IPS DF 19.7 (cell line): ENCODE results near the gene CPHXL2.

Experiments used
- DNase-seq: peaks from one replicate; pipeline ENCODE4 v3.0.0-alpha.2; 2013; ENCODE audit warnings: low read depth, low spot score

Gene CPHXL2

DNA sequence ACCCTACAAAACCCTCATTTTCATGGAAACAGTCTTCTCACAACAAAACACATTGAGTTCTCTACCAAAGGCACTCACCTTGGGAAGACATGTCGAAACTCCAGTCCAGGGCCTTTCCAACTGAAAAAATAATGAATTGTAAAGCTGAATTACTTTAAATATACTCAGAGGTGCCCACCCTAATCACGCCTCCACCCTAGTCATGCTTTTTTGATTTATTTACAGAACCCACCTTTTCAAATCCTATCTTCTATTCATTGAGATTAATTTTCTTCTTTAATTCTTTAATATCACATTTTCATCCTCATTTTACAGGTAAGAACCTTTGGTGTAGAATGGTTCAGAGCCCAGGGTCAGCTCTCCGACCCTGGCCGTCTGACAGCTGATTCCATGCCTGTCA lies at the start of gene CPHXL2:
CPHXL2 (minus strand) TSS at position 101 of the 400 bp plus-strand sequence; CDS start at position 91, 10 bp downstream.
- DNase-seq = no peak

- DNase-seq = no peak
Measured at GRCh38 chr16:75726390-75726789, 49.6 kb upstream of the CPHXL2 start, which contains the start of gene CPHXL. CPHXL (minus strand) TSS chr16:75726490; CDS start chr16:75726442, 48 bp downstream.

DNA sequence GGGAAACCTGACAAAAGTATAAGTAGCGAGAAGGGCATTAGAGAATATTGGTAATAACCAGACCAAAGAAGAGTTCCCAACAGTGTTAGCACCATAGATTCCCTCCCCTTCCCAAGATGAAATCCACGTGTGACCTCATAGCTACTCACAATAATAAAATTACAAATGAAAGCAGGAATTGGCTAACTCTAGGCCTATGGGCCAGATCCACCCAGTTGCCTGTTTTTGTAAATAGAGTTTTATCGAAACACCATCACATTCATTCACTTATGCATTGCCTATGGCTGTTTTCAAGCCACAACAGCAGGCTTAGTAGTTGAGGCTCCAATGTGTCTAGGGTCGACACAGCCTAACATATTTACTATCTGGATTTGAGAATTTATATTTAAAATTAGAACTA lies 41.6 kb upstream of the CPHXL2 start:
- DNase-seq = no peak

DNA sequence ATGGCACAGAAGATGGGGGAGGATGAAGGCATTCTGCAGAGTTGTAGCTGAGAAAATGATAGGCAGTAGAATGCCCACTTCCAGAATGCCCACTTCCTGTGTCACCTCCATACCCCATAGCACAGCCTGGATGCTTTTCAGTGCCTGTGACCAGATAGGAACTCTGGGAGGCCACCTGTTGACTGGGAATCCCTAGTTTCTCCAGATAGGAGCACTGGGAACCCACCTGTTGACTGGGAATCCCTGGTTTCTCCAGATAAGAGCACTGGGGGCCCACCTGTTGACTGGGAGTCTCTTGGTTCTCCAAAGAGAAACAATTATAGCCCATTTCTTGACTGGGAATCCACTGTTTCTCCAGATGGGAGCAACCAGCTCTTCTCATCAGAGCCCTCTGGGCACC lies 37.9 kb upstream of the CPHXL2 start:
- no peak for DNase-seq

DNA sequence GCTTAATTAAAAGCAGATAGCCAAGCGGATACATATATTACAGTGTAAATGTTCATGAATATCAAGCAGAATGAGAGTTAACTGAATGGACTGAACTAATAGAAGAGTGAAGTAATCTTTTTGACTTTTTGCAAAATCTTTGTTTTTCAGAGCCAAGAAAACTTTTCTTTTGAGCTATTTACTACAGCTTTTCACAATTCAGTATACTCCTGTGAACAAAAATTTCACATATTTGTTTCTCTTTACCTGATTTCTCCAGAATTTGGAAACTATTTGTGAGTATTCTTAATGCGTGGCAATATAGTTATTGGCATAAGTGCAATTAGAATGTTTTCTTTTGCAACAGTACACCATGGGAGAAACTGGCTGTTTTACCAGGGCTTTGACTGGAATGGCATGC lies 33.5 kb upstream of the CPHXL2 start:
- DNase-seq = no peak

DNA sequence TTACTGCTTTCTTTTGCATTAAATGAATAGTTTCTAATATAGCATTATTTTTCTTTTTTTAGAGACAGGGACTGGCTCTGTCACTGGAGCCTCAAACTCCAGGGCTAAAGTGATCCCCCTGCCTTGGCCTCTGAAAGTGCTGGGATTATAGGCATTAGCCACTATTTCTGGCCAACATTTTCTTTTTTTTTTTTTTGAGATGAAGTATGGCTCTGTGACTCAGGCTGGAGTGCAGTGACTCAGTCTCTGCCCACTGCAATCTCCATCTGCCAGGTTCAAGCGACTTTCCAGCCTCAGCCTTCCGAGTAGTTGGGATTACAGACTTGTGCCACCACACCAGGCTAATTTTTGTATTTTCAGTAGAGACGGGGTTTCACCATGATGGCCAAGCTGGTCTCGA lies 26.5 kb upstream of the CPHXL2 start:
- DNase-seq = no peak

DNA sequence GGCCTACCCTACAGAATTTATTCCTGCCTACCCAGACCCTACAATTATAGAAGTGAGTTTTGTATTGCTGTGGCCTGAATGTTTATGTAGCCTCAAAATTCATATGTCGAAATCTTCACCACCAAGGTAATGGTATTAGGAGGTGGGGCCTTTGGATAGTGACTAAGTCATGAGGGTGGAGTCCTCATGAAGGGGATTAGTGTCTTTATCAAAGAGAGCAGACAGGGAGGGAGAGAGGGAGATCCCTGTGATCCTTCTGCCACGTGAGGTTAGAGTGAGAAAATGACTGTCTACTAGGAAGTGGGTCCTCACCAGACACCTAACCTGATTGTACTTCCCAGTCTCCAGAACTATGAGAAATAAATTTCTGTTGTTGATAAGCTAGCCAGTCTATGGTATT lies 25.4 kb upstream of the CPHXL2 start:
- no peak for DNase-seq

- DNase-seq = no peak
Measured at GRCh38 chr16:75701361-75701760, 24.6 kb upstream of the CPHXL2 start, which contains the start of gene DUXB. DUXB (minus strand) TSS chr16:75701461; CDS start chr16:75701418, 43 bp downstream.

- no peak for DNase-seq
Measured at GRCh38 chr16:75697571-75697970, 20.8 kb upstream of the CPHXL2 start.

GRCh38 chr16:75695708-75696107 lies 18.9 kb upstream of the CPHXL2 start:
- peak; percentile 15 for DNase-seq

- no peak for DNase-seq
Measured at GRCh38 chr16:75687361-75687760, 10.6 kb upstream of the CPHXL2 start.

DNA sequence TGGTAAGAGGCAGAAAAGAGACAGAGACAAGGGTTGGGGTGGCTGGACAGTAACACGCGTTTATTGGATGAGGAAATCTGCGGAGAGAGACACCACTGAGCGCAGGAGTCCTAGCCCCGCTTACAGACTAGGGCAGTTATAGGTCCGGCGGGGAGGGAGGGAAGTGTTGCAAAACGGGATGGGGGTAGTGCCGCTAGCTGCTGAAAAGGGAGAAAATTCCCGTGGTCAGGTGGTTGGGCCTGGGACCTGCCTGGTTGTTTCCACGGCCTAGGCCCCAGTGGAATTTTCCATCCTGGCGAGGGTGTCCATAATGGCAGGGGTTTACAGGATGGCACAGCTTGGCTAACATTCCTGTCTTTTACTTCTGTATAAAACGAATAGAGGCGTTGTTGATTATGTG lies 5.5 kb upstream of the CPHXL2 start:
- no peak for DNase-seq

DNA sequence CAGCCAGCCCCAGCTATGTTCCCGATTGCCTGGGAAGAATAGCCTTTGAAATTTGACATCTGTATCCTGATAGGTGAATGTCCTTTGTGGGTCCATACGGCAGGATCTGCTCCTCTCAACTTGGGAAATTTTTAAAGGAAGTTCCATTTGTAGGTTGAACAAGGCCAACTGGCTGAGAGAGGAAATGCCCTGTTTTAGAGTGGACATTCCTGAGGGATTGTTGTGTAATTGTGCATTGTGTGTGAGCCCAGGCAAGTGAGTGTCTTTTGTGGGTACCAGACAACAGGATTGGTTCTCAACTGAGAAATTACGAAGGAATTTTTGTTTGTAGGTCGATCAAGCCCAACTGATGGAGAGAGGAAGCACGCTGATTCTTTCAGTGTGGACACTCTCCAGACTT lies 2.6 kb upstream of the CPHXL2 start:
- DNase-seq = no peak

GRCh38 chr16:75667503-75667902 lies 9.3 kb downstream of the CPHXL2 start:
- DNase-seq = no peak

DNA sequence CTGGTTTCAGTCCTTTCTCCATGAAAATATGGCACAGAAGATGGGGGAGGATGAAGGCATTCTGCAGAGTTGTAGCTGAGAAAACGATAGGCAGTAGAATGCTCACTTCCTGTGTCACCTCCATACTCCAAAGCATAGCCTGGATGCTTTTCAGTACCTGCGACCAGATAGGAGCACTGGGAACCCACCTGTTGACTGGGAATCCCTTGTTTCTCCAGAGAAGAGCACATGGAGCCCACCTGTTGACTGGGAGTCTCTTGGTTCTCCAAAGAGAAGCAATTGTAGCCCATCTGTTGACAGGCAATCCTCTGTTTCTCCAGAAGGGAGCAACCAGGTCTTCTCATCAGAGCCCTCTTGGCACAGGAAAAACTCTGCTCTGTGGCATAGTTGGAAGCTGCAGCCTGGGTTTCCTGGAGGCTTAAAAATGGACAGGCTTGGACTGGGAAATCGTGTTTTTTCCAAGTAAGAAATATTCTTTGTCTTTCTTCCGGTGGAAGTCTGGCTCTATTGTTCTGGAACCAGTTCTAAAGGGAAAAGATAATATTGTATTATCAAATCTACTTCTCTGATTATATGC lies 16.0 kb downstream of the CPHXL2 start:
- DNase-seq = no peak

GRCh38 chr16:75660321-75660720 lies 16.5 kb downstream of the CPHXL2 start:
- DNase-seq = no peak

DNA sequence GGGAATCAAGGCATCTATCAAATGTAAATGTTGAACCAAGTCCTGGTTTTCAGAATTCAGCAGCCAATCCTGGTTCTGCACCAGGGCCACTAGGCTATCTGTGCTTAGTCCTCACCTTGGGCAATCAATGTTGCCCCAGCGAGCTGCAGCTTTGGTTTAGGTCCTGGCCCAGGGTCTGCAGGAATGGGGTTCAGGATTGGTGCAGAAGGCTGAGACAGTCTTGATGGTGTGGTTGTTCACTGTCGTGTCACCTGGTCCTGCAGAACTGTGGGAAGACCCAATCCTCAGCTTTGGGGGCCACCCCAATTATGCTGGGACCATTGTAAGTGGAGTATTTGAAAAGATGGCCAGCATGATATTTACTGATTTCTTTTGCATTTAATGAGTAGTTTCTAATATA lies 18.6 kb downstream of the CPHXL2 start:
- no peak for DNase-seq

DNA sequence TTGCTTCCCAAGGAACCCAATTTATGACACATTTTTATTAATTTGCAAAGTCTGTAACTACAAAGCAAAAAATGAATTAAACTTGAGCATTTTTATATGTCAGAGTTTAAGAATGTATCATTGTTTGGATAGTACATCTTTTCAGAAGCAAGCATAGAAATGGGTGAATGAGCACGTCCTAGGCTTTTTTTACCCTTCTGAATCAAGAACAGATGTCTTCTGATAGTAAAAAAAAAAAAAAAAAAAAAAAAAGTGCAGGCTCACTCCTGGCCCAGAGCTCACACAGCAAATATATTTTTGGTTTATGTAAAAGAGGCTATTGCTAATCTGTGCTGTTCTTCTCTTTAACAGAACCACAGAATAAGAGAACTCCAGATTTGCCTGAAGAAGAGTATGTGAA lies 22.9 kb downstream of the CPHXL2 start:
- DNase-seq = no peak

GRCh38 chr16:75648265-75649076 lies 28.3 kb downstream of the CPHXL2 start:
- no peak for DNase-seq

- peak; percentile 76 for DNase-seq
Measured at GRCh38 chr16:75647492-75648264, 29.1 kb downstream of the CPHXL2 start, which contains the start of the genes KARS1 and TERF2IP. KARS1 (minus strand) TSS chr16:75647665; CDS start chr16:75647639, 26 bp downstream. TERF2IP (plus strand) TSS chr16:75647773; CDS start chr16:75647883, 110 bp downstream.

DNA sequence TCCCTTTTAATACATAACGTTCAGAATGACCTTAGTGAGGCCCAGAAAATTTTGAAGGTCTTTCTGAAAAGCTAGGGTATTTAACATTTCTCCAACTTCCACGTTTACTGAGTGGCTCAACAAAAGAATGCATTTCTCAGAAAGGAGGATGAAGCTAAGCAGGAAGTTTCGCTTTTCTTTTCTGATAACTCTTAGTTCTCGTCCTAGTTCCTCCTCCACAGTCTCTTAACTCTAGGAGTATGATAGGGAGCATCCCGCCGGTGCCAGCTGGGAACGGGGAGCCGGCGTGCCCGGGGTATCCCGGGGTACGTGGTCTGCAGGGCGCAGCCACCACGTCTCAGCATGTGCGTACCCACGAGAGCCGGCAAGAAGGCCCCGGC lies 29.7 kb downstream of the CPHXL2 start:
- DNase-seq = no peak
